Fibroblast of skin of right biceps (primary cell): ENCODE measurements around the gene RBMS3.
"Not testable (repeated sequence)": the region's sequence is repeated elsewhere in the genome, so short reads cannot be mapped to it uniquely, and the experiment has no call there.

Source experiments
- DNase-seq: peaks from one replicate; pipeline ENCODE4 v3.0.0-alpha.2; 2013

The RBMS3 gene

DNA sequence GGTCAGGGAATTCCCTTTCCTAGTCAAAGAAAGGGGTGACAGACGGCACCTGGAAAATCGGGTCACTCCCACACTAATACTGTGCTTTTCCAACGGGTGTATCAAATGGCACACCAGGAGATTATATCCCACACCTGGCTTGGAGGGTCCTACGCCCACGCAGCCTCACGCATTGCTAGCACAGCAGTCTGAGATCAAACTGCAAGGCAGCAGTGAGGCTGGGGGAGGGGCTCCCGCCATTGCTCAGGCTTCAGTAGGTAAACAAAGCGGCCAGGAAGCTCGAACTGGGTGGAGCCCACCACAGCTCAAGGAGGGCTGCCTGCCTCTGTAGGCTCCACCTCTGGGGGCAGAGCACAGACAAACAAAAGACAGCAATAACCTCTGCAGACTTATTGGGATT is 769.2 kb downstream of the RBMS3 start:
- not testable (repeated sequence) for DNase-seq

DNA sequence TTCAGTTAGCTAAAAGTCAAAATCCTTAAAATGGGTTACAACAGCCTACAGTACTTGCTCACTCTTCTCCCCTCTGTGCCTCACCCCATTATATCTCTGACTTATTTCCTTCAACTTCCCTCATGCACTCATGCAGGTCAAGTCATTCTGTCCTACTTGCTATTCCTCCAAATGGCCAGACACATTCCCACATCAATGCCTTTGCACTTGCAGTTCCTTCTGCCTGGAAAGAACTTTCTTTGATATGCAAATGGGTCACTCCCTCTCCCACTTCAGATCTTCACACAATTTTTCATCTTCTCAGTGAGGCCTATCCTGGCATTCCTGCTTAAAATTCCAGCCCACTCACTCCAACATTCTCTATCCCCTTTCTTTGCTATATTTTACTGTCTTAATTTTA is 778.4 kb downstream of the RBMS3 start:
- no peak for DNase-seq
